Suprapubic skin (tissue), 3 donors: ENCODE results near the gene VPS13C.

Experiments used
- POLR2A ChIP-seq, 2 donors: fragments of 450-650 bp; IDR thresholded peaks; one replicate each; pipeline ENCODE4 v1.6.1; 2017; ENCODE audit warnings: antibody characterized with exemption in 2 of 2, mild to moderate bottlenecking in 2 of 2, moderate library complexity in 2 of 2
- TF ChIP-seq, protein P1 (sequence below), 2 donors: fragments of 200-600 bp in 1 of 2; fragments of 450-650 bp in 1 of 2; sonication (generic) in 1 of 2; IDR thresholded peaks; one replicate each; pipeline ENCODE4 v1.5.1; 2016 to 2019; ENCODE audit warnings: antibody characterized with exemption in 2 of 2, mild to moderate bottlenecking in 1 of 2, moderate library complexity in 1 of 2

DNA sequence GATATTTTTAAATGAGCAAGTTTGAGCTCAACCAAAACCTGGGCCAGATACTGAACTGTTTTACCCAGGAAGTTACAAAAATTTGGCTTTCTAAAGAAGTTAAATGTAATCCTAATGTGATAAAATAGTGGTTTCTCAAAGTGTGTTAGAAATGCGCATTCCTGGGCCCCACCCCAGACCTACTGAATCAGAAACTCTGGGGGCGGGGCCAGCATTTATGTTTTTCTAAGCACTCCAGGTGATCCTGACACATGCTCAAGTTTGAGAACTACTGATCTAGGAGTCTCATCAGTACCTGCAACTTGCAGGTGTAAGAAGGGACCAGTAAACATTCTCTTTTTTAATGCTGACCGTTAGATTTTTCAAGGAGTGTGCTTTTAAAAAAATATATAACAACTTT, 190.6 kb downstream of the VPS13C start:
- TF ChIP-seq, protein P1, sequence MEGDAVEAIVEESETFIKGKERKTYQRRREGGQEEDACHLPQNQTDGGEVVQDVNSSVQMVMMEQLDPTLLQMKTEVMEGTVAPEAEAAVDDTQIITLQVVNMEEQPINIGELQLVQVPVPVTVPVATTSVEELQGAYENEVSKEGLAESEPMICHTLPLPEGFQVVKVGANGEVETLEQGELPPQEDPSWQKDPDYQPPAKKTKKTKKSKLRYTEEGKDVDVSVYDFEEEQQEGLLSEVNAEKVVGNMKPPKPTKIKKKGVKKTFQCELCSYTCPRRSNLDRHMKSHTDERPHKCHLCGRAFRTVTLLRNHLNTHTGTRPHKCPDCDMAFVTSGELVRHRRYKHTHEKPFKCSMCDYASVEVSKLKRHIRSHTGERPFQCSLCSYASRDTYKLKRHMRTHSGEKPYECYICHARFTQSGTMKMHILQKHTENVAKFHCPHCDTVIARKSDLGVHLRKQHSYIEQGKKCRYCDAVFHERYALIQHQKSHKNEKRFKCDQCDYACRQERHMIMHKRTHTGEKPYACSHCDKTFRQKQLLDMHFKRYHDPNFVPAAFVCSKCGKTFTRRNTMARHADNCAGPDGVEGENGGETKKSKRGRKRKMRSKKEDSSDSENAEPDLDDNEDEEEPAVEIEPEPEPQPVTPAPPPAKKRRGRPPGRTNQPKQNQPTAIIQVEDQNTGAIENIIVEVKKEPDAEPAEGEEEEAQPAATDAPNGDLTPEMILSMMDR (IDR thresholded peaks at IDR 0.05), result no peak
- TF ChIP-seq POLR2A (IDR thresholded peaks at IDR 0.05), result no peak
